Measurements from ENCODE around the gene LEPR. TPM values are rescaled to one million over a fixed set of nuclear protein-coding genes. Genes with fewer than 3 reads are reported as not detected.

Gene LEPR
- polyA plus RNA-seq, 1 donor (not counting 4 experiments of a cell fraction or from before 2014, with no cell fraction given): 5.5 TPM

GRCh38 chr1:65424573-65424889 is 4.1 kb downstream of the LEPR start:
- dilution Hi-C loops (cut with MboI; ENCODE audit: extremely low pct_ligation_motif_present, low sequenced_read_pairs): no loop called here
- Histone ChIP-seq H3K27ac (ENCODE audit: control insufficient read depth, insufficient read depth, low read length) (peak overlapping the region; percentile 96), H3K27me3 (ENCODE audit: control insufficient read depth, extremely low read depth, insufficient read depth, low read length) (no peaks in the 10 kb centered on the region), H2AFZ (ENCODE audit: control insufficient read depth, low read length) (no peak overlapping the region), H3K9me3 (ENCODE audit: control insufficient read depth, low read depth, low read length) (no peaks in the 10 kb centered on the region), H3K4me1 (ENCODE audit: control insufficient read depth, extremely low read depth, insufficient read depth, low read length) (peaks cover 57% of the 10 kb centered on the region), H3K79me2 (ENCODE audit: control insufficient read depth, insufficient read depth, low read length) (peaks cover 41% of the 10 kb centered on the region), H3K36me3 (ENCODE audit: control insufficient read depth in 2 of 2, extremely low read depth in 1 of 2, insufficient read depth in 2 of 2, low read length in 2 of 2) (peaks cover 7 to 10% of the 10 kb centered on the region in 2 experiments), H4K20me1 (ENCODE audit: control insufficient read depth, extremely low read depth, insufficient read depth, low read length) (no peaks in the 10 kb centered on the region), H3K9ac (ENCODE audit: control insufficient read depth, extremely low read depth, insufficient read depth, low read length) (peak overlapping the region; percentile 50), H3K4me3 (ENCODE audit: control insufficient read depth in 2 of 3, extremely low read depth in 1 of 3, insufficient read depth in 2 of 3, low read depth in 1 of 3, low read length in 3 of 3) (no peak overlapping the region), H3K4me2 (ENCODE audit: control insufficient read depth, extremely low read depth, insufficient read depth, low read depth, low read length) (peak overlapping the region; percentile 85), H3K9me1 (ENCODE audit: control insufficient read depth, extremely low read depth, insufficient read depth, low read length) (no peaks in the 10 kb centered on the region)
- TF ChIP-seq EZH2 (IDR thresholded peaks at IDR 0.05; ENCODE audit: low read length) (no peak), CTCF (optimal IDR thresholded peaks at IDR 0.05 in 1 of 3, IDR thresholded peaks at IDR 0.05 in 1 of 3, conservative IDR thresholded peaks at IDR 0.05 in 1 of 3; ENCODE audit: extremely low read depth in 1 of 3, insufficient read depth in 2 of 3, low read length in 3 of 3) (no peak)
- no peak for DNase-seq (ENCODE audit: low read depth, low spot score)
- FAIRE-seq: no peak

GRCh38 chr1:65425006-65425405 is 4.5 kb downstream of the LEPR start:
- H3K9me1 ChIP-seq (ENCODE audit: control insufficient read depth, extremely low read depth, insufficient read depth, low read length): no peaks in the 10 kb centered on the region
- peaks cover 41% of the 10 kb centered on the region for H3K79me2 ChIP-seq (ENCODE audit: control insufficient read depth, insufficient read depth, low read length)
- peak overlapping the region; percentile 96 for H3K27ac ChIP-seq (ENCODE audit: control insufficient read depth, insufficient read depth, low read length)
- H3K4me1 ChIP-seq (ENCODE audit: control insufficient read depth, extremely low read depth, insufficient read depth, low read length): peaks cover 57% of the 10 kb centered on the region
- no peak overlapping the region for H2AFZ ChIP-seq (ENCODE audit: control insufficient read depth, low read length)
- no peaks in the 10 kb centered on the region for H4K20me1 ChIP-seq (ENCODE audit: control insufficient read depth, extremely low read depth, insufficient read depth, low read length)
- no peaks in the 10 kb centered on the region for H3K9me3 ChIP-seq (ENCODE audit: control insufficient read depth, low read depth, low read length)
- dilution Hi-C loops (cut with MboI; ENCODE audit: extremely low pct_ligation_motif_present, low sequenced_read_pairs): no loop called here
- H3K36me3 ChIP-seq (ENCODE audit: control insufficient read depth in 2 of 2, extremely low read depth in 1 of 2, insufficient read depth in 2 of 2, low read length in 2 of 2): peaks cover 7 to 10% of the 10 kb centered on the region in 2 experiments
- no peaks in the 10 kb centered on the region for H3K27me3 ChIP-seq (ENCODE audit: control insufficient read depth, extremely low read depth, insufficient read depth, low read length)
- H3K4me2 ChIP-seq (ENCODE audit: control insufficient read depth, extremely low read depth, insufficient read depth, low read depth, low read length): peak overlapping the region; percentile 85
- no peak overlapping the region for H3K9ac ChIP-seq (ENCODE audit: control insufficient read depth, extremely low read depth, insufficient read depth, low read length)
- FAIRE-seq: no peak
- H3K4me3 ChIP-seq (ENCODE audit: control insufficient read depth in 2 of 3, extremely low read depth in 1 of 3, insufficient read depth in 2 of 3, low read depth in 1 of 3, low read length in 3 of 3): no peak overlapping the region
- TF ChIP-seq CTCF (optimal IDR thresholded peaks at IDR 0.05 in 1 of 3, IDR thresholded peaks at IDR 0.05 in 1 of 3, conservative IDR thresholded peaks at IDR 0.05 in 1 of 3; ENCODE audit: extremely low read depth in 1 of 3, insufficient read depth in 2 of 3, low read length in 3 of 3) (no peak), EZH2 (IDR thresholded peaks at IDR 0.05; ENCODE audit: low read length) (no peak)
- no peak for DNase-seq (ENCODE audit: low read depth, low spot score)

All from keratinocyte (primary cell).